ENCODE measurements around the gene EPDR1.

DNA sequence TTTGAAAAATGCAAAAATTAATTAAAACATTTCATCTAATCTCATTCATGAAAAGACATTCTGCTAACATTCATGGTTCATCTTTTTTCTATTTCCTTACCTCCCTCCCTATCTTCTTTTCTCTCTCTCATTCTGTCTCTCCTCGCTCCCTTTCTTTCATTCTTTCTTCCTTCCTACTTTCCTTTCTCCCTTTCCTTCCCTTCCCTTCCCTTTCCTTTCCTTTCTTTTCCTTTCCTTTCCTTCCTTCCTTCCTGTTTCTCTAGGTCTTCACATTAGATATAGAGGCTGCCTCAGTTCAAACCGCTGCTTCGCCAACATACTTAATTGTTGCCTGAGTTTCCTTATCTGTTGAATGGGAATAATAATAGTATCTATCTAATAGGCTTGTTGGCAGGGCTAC is 25.8 kb upstream of the EPDR1 start:
- TF ChIP-seq, protein P1, sequence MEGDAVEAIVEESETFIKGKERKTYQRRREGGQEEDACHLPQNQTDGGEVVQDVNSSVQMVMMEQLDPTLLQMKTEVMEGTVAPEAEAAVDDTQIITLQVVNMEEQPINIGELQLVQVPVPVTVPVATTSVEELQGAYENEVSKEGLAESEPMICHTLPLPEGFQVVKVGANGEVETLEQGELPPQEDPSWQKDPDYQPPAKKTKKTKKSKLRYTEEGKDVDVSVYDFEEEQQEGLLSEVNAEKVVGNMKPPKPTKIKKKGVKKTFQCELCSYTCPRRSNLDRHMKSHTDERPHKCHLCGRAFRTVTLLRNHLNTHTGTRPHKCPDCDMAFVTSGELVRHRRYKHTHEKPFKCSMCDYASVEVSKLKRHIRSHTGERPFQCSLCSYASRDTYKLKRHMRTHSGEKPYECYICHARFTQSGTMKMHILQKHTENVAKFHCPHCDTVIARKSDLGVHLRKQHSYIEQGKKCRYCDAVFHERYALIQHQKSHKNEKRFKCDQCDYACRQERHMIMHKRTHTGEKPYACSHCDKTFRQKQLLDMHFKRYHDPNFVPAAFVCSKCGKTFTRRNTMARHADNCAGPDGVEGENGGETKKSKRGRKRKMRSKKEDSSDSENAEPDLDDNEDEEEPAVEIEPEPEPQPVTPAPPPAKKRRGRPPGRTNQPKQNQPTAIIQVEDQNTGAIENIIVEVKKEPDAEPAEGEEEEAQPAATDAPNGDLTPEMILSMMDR (conservative IDR thresholded peaks at IDR 0.05; ENCODE audit: low read depth, low read length) = no peak
- TF ChIP-seq EZH2phosphoT487 (IDR thresholded peaks at IDR 0.05; ENCODE audit: borderline replicate concordance, low read length) = no peak

Data from PC-3 (cell line).